GDM1 (cell line): ENCODE measurements around the gene KRT17.
"Not testable (repeated sequence)": the region's sequence is repeated elsewhere in the genome, so short reads cannot be mapped to it uniquely, and the experiment has no call there.

Source experiments
- DNase-seq: peaks from one replicate; lab custom pipeline; 2025; lab: John Stamatoyannopoulos, UW

The KRT17 gene

GRCh38 chr17:41633556-41634199 lies 9.3 kb upstream of the KRT17 start:
- no peak for DNase-seq

- no peak for DNase-seq
Observed at GRCh38 chr17:41632482-41633105, 8.2 kb upstream of the KRT17 start.

- no peak for DNase-seq
Observed at GRCh38 chr17:41631898-41632285, 7.5 kb upstream of the KRT17 start.

GRCh38 chr17:41631025-41631897 lies 6.9 kb upstream of the KRT17 start:
- DNase-seq: no peak

- no peak for DNase-seq
Observed at GRCh38 chr17:41629826-41630670, 5.7 kb upstream of the KRT17 start.

GRCh38 chr17:41629316-41629715 lies 4.9 kb upstream of the KRT17 start:
- no peak for DNase-seq

GRCh38 chr17:41628621-41629255 lies 4.4 kb upstream of the KRT17 start:
- not testable (repeated sequence) for DNase-seq

GRCh38 chr17:41628073-41628370 lies 3.6 kb upstream of the KRT17 start:
- not testable (repeated sequence) for DNase-seq

GRCh38 chr17:41627316-41628072 lies 3.1 kb upstream of the KRT17 start:
- DNase-seq: no peak

GRCh38 chr17:41626914-41627295 lies 2.5 kb upstream of the KRT17 start:
- not testable (repeated sequence) for DNase-seq

- DNase-seq: not testable (repeated sequence)
Observed at GRCh38 chr17:41626028-41626913, 1.9 kb upstream of the KRT17 start.

- DNase-seq: no peak
Observed at GRCh38 chr17:41625602-41626001, 1.2 kb upstream of the KRT17 start.

GRCh38 chr17:41623184-41623861 lies 1.1 kb downstream of the KRT17 start:
- DNase-seq: not testable (repeated sequence)

- DNase-seq: not testable (repeated sequence)
Observed at GRCh38 chr17:41622340-41623183, 1.8 kb downstream of the KRT17 start.

- DNase-seq: no peak
Observed at GRCh38 chr17:41621916-41622315, 2.5 kb downstream of the KRT17 start.

- DNase-seq: not testable (repeated sequence)
Observed at GRCh38 chr17:41621435-41621817, 2.9 kb downstream of the KRT17 start.

GRCh38 chr17:41620583-41621434 lies 3.6 kb downstream of the KRT17 start:
- DNase-seq: no peak
